Stimulated activated CD4-positive, alpha-beta T cell treated with anti-CD3 and anti-CD28 coated beads, TNF-alpha, amount 100 ng/mL, for 4 hours (primary cell): ENCODE results near the gene MAGEA4.
"Not testable (repeated sequence)": the region's sequence is repeated elsewhere in the genome, so short reads cannot be mapped to it uniquely, and the experiment has no call there.

ENCODE experiments used
- DNase-seq, 3 experiments: peaks; one replicate each; pipeline ENCODE4 v3.0.0-alpha.2; 2020; ENCODE audit warnings: low read depth in 3 of 3

The MAGEA4 gene

GRCh38 chrX:151912780-151913179, at the start of gene MAGEA4:
Gene MAGEA4, plus strand, starts transcription at chrX:151912889. Its CDS starts 10,776 bp downstream, at chrX:151923665.
- no peak for DNase-seq

GRCh38 chrX:151870602-151871001, 42.1 kb upstream of the MAGEA4 start:
- no peak for DNase-seq

GRCh38 chrX:151871244-151871643, 41.4 kb upstream of the MAGEA4 start:
- no peak for DNase-seq

GRCh38 chrX:151873096-151873495, 39.6 kb upstream of the MAGEA4 start:
- no peak for DNase-seq

- no peak for DNase-seq
Observed at GRCh38 chrX:151875270-151876026, 37.2 kb upstream of the MAGEA4 start.

GRCh38 chrX:151878574-151878973, 34.1 kb upstream of the MAGEA4 start:
- DNase-seq, result no peak

GRCh38 chrX:151879856-151880255, 32.8 kb upstream of the MAGEA4 start:
- DNase-seq, result no peak

- DNase-seq, result no peak
Observed at GRCh38 chrX:151880895-151881294, 31.8 kb upstream of the MAGEA4 start.

GRCh38 chrX:151889421-151889820, 23.3 kb upstream of the MAGEA4 start:
- no peak for DNase-seq

GRCh38 chrX:151896734-151897474, 15.8 kb upstream of the MAGEA4 start:
- DNase-seq, result no peak

- no peak for DNase-seq
Observed at GRCh38 chrX:151899622-151900021, 13.1 kb upstream of the MAGEA4 start.

GRCh38 chrX:151901826-151902225, 10.9 kb upstream of the MAGEA4 start:
- DNase-seq, result no peak

GRCh38 chrX:151902813-151903591, 9.7 kb upstream of the MAGEA4 start:
- no peak for DNase-seq

GRCh38 chrX:151904989-151905388, 7.7 kb upstream of the MAGEA4 start:
- no peak for DNase-seq

- no peak for DNase-seq
Observed at GRCh38 chrX:151912221-151912620, 468 bp upstream of the MAGEA4 start.

GRCh38 chrX:151918736-151919135, 6.0 kb downstream of the MAGEA4 start:
- DNase-seq, result not testable (repeated sequence)

- no peak for DNase-seq
Observed at GRCh38 chrX:151919610-151920009, 6.9 kb downstream of the MAGEA4 start.

GRCh38 chrX:151920101-151920500, 7.4 kb downstream of the MAGEA4 start:
- DNase-seq, result no peak

GRCh38 chrX:151920530-151920929, 7.8 kb downstream of the MAGEA4 start:
- DNase-seq, result no peak

- no peak for DNase-seq
Observed at GRCh38 chrX:151921292-151921691, 8.6 kb downstream of the MAGEA4 start.

GRCh38 chrX:151921866-151922265, 9.2 kb downstream of the MAGEA4 start:
- no peak for DNase-seq

GRCh38 chrX:151922692-151923091, 10.0 kb downstream of the MAGEA4 start:
- DNase-seq, result no peak
